UCSD-AML1 (cell line): ENCODE measurements around the gene DLGAP4.
"Not testable (repeated sequence)": the region's sequence is repeated elsewhere in the genome, so short reads cannot be mapped to it uniquely, and the experiment has no call there.

Experiments
- DNase-seq: peaks from one replicate; lab custom pipeline; 2025; ENCODE audit not compliant: unreplicated experiment; lab: John Stamatoyannopoulos, UW

DLGAP4 gene

DNA sequence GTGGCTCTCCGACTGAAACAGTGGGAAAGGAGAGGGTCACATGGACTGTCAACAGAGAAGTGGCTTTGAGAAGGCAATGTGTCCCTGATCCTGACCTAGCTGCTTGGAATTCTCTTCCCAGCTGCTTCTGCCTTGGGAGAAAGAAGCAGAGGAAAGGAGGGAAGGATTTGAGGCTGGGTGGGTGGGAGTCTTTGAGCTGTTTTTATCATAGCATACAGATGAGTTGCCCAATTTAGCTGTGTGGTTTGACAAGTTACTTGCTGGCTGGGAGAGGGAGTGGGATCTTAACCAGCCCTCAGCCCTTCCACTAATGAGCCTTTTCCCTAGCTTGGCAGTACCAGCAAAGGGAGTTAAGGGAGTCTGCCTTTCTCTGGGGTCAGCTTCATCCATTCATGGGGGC is 184.1 kb downstream of the DLGAP4 start:
- DNase-seq, result no peak

GRCh38 chr20:36491901-36492617 is 185.9 kb downstream of the DLGAP4 start:
- peak; percentile 52 for DNase-seq

- DNase-seq, result peak; percentile 33
These were observed 187.1 kb downstream of the DLGAP4 start for GRCh38 chr20:36493051-36493800.

DNA sequence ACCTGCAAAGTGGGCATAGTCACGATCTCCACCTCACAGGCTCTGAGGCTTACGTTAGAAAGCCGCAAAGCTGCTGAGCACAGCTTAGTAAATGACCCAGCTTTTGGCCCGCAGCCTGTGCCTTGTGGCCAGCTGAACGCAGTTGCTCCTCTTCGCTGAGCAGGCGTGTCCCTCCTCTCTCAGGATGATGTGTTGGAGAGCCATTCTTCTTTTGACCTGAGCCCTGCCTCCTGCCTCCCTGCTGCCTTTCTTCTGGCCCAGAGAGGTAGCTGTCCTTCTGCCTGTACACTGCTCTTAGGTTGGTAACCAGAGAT is 187.6 kb downstream of the DLGAP4 start:
- DNase-seq, result no peak

DNA sequence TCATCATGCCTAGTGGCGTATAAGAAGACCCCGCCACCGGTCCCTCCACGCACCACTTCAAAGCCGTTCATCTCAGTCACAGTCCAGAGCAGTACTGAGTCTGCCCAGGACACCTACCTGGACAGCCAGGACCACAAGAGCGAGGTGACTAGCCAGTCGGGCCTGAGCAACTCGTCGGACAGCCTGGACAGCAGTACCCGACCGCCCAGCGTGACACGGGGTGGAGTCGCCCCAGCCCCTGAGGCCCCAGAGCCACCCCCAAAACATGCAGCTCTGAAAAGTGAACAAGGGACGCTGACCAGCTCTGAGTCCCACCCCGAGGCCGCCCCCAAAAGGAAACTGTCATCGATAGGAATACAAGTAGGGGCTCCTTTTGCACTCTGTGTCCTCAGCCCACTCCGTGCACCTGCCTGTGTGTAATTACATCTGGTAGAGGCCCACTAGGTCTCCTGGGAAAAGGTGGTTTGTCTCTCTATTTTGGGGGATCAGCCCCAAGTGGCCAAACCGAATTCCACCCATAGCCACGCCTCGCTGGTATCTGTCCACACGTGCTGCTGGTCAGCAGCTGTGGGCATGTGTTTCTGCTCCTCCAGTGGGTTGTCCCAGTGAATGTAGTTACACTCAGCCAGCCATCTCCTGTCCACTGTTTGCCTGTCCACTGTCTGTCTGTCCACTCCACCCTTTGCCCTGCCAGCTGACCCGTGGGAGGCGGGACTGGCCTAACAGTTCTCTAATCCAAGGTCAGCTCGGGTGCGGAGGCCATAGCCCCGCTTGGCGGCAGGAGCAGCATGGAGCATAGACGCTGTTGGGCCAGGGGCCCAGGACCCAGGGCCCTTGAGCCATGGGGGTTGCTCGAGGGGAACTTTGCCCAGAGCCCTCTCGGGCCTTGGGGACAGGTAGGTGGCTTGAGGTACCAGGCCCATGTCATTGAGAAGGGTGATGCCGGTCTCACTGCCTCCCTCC is 190.8 kb downstream of the DLGAP4 start:
- DNase-seq, result no peak

GRCh38 chr20:36497856-36498255 is 191.7 kb downstream of the DLGAP4 start:
- DNase-seq, result no peak

GRCh38 chr20:36498386-36499179 is 192.4 kb downstream of the DLGAP4 start:
- no peak for DNase-seq

GRCh38 chr20:36499211-36499610 is 193.1 kb downstream of the DLGAP4 start:
- DNase-seq, result no peak

DNA sequence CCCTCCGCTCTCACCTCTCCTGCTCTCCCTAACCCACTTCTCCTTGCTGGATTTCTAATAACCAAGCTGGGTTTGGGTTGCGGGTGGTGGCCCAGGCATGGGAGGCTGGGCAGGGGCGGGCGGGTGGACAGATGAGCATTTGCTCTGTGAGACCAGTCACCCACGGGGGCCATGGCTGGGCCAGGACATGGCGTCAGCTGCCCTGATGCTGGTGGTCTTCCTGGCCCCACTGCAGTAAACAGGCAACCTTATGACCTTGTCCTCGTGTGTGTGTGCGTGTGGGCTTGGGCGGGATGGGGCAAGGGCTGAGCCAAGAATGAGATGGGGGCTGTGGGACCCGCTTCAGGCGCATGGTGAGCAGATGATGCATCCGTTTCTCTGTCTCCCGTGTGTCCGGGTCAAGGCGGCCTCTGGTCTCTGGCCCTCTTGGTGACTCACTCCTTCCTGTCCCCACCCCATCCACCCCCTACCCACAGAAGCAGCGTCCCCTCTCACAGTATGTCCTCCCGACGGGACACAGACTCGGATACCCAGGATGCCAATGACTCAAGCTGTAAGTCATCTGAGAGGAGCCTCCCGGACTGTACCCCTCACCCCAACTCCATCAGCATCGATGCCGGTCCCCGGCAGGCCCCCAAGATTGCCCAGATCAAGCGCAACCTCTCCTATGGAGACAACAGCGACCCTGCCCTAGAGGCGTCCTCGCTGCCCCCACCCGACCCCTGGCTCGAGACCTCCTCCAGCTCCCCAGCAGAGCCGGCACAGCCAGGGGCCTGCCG is 193.8 kb downstream of the DLGAP4 start:
- DNase-seq, result no peak

- DNase-seq, result no peak
These were observed 195.3 kb downstream of the DLGAP4 start for GRCh38 chr20:36501367-36502006.

- DNase-seq, result no peak
These were observed 198.2 kb downstream of the DLGAP4 start for GRCh38 chr20:36504295-36504694.

- DNase-seq, result no peak
These were observed 200.1 kb downstream of the DLGAP4 start for GRCh38 chr20:36506253-36506652.

DNA sequence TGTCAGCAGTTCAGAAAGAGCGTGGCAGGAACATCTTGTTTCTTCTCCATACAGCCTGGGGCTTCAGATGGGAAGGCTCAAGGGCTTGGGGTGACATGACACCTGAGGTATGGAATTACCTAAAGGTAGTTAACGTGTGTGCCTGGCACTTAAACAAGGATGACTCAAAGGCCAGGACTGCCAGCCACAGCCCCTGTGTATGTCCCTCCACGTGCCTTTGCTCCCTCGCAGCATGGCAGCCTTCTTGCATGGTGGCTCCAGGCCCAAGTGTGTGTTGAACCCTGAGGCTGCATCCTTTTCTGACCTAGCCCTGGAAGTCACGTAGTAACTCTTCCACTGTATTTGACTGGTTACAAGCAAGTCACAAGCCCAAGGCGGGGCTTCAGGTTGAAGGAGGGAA is 201.6 kb downstream of the DLGAP4 start:
- no peak for DNase-seq

DNA sequence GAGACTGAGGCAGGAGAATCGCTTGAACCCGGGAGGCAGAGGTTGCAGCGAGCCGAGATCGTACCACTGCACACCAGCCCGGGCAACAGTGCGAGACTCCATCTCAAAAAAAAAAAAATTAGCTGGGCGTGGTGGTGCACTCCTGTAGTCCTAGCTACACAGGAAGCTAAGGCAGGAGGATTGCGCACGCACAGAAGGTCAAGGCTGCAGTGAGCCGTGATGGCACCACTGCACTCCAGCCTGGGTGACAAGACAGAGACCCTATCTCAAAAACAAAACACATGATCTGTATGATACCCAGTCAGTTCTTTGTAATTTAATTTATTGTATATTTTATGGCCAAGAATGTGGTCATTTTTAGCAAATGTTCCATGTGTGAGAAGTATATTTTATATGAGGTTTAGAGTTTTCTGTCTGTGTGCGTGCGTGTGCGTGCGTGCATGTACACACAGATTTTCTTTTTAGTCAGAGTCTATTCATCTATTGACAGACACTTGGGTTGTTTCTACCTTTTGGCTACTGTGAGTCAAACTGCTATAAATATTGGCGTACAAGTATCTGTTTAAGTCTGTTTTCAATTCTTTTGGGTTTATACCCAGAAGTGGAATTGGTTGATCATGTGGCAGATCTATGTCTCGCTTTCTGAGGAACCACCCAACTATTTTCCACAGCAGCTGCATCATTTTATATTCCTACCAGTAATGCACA is 213.0 kb downstream of the DLGAP4 start:
- no peak for DNase-seq

DNA sequence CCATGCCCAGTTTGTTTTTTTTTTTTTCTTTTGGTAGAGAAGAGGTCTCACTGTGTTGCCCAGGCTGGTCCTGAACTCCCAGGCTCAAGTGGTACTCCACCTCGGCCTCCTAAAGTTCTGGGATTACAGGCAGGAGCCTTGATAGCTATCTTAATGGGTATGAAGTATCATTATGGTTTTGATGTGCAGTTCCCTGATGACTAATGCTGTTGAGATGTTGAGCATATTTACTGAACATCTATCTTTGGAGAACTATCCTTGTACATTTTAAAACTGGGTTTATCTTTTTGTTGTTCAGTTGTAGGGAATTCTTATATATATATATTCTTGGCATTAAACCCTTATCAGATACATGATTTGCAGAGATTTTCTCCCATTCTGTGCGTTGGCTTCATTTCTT is 213.8 kb downstream of the DLGAP4 start:
- no peak for DNase-seq

DNA sequence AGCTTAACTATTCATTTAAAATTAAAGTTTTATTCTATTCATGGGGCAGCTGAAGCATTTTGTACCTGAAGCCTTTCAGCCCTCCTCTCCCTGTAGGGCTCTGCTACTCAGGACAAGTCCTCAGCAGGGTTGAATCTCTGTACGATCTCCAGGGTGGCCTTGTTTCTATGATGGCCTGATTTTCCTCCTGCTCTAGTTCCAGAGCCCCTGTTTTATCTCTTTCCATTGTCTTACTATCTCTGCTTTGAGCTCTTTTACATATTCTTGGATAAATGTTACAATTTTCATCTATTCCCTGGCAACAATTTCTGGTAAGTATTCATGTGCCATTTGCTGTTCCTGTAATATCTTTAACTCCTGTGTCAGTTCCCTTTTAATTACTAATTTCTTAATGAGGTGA is 215.4 kb downstream of the DLGAP4 start:
- no peak for DNase-seq

DNA sequence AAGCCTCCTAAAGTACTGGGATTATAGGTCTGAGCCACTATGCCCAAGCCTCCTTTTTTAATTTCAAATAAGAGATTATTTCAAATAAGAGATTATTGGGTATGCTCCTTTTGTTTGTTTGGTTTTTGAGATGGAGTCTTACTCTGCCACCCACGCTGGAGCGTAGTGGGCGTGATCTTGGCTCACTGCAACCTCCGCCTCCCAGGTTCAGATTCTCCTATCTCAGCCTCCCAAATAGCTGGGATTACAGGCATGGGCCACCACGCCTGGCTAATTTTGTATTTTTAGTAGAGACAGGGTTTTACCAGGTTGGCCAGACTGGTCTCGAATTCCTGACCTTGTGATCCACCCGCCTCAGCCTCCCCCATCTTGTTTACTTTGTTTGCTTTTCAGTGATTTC is 216.3 kb downstream of the DLGAP4 start:
- not testable (repeated sequence) for DNase-seq

DNA sequence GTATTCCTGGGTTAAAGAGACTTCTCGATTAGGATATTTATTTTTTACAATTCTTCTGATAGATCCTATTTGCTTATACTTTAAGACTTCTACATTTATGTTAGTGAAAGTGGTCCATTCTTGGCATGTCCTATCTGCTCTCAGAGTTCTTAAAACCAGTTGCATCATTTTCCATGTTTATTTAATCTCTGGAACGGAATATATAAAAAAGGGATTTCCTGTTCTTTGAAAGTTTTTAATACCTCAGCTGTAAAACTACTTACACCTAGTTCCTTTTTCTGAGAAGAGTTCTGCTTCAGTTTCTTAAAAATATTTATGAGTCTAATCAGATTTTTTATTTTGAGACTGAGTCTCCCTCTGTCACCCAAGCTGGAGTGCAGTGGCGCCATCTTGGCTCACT is 217.2 kb downstream of the DLGAP4 start:
- DNase-seq, result no peak
